NK-92 (cell line): ENCODE measurements around the gene CDKN2D.
"Not testable (repeated sequence)": the region's sequence is repeated elsewhere in the genome, so short reads cannot be mapped to it uniquely, and the experiment has no call there.

Experiments used
- DNase-seq: peaks from one replicate; lab custom pipeline; 2025; ENCODE audit not compliant: unreplicated experiment; lab: John Stamatoyannopoulos, UW

Gene CDKN2D

DNA sequence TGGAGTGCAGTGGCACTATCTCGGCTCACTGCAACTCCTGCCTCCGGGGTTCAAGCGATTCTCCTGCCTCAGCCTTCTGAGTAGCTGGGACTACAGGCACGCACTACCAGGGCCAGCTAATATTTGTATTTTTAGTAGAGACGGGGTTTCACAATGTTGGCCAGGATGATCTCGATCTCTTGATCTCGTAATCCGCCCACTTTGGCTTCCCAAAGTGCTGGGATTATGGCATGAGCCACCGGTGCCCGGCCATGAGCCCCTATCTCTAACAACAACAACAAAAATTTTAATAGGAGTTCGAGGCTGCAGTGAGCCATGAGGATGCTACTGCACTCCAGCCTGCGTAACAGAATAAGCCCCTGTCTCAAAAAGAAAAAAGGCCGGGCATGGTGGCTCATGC is 13.3 kb upstream of the CDKN2D start:
- no peak for DNase-seq

- DNase-seq, result no peak
These were observed 12.3 kb upstream of the CDKN2D start for GRCh38 chr19:10580979-10581631.

DNA sequence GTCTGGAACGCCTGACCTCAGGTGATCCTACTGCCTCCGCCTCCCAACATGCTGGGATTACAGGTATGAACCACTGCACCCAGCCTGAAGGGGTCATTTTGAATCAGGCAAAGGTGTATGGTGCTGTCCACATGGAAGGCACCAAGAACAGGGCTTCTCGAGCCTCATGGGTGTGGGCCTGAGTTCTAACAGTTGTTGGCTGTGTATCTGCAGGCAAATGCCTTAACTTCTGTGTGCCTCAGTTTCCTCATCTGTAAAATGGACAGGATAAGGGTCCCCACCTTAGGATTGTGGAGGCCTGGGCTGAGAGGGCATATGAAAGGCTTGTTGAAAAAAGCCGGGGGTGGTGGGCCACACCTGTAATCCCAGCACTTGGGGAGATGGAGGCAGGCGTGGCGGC is 9.2 kb upstream of the CDKN2D start:
- no peak for DNase-seq

DNA sequence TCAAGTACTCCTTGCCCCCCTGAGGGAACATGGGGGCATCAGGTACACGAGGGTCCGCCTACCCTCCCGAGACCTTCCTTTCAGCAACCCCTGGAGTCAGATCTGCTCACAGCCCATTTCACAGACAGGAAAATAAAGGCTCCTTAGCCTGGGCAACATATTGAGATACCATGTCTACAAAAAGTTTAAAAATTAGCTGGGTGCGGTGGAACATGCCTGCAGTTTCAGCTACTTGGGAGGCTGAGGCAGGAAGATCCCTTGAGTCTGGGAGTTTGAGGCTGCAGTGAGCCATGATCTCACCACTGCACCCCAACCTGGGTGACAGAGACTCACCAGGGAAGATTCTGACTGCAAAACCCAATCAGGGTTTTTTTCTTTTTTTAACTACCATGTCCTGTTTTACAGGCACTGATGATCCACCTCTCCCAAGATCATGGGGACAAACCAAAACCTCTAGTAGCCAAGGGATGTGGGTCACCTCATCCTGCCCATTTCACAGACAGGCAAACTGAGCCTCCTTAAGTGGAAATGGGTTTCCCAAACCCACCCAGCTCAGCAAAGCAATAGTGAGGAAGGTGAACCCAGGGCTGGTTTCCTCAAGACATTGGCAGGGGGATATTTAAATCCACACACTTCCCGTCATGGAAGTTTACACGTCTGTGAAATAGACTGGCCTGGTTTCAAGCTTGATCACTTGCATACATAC is 6.4 kb upstream of the CDKN2D start:
- no peak for DNase-seq

DNA sequence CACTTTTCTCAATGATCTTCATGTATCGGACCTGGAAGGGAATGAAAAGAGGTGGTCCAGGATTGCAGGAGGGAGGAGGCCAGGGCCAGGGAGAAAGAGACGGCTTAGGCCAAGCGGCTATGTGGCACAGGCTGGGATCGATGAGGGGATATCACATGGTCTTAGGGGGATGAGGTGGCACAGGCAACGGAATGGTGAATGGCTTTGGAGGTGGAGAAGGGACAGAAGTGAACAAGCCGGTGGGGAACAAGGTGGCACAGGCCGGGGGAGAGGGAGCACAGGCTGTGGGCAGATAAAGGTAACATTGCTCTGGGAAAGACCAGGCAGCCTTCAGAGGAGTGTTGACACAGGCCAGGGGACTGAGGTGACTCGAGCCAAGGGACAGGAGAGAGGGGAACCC is 5.7 kb upstream of the CDKN2D start:
- no peak for DNase-seq

DNA sequence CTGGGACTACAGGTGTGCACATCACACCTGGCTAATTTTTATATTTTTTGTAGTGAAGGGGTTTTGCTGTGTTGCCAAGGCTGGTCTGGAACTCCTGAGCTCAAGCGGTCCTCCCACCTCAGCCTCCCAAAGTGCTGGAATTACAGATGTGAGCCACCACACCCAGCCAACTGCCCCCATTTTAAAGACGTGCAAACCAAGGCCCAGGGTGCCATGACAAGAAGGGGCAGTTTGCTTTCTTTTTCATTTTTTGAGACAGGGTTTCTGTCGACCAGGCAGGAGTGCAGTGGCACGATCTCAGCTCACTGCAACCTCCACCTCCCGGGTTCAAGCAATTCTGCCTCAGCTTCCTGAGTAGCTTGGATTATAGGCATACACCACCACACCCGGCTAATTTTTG is 5.0 kb upstream of the CDKN2D start:
- not testable (repeated sequence) for DNase-seq

DNA sequence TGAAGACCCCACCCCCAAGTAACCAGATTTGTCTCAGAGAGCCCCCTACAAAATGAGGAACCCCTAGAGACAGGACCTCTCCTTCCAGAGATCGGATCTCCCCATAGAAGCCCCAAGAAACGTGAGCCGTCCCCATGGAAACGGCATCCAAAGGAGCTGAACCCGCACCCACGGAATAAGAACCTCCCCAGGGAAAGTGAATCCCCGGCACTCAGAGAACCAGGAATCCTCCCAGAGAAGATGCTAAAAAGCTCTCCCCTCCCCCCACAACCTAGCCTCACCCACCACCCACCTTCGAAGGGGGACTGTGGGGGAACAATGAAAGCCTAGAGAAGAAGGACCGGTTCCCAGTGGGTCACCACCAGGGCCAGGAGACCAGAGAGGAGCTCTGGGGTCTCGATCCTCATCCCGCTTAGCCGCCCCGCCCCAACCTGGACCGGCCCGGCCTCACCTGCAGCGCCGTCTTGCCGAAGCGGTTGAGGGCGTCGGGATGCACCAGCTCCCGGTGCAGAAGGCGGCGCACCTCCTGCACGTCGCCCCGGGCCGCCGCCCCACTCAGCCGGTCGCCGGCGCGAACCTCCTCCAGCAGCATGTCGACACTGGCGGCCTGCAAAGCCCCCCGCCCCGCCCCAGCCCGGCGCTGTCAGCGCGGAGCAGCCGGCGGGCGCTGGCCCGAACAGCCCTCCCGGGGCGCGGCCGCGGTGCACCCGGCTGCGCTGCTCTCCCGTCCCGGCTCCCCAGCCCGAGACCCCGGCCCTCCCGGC is 535 bp downstream of the CDKN2D start:
- no peak for DNase-seq

DNA sequence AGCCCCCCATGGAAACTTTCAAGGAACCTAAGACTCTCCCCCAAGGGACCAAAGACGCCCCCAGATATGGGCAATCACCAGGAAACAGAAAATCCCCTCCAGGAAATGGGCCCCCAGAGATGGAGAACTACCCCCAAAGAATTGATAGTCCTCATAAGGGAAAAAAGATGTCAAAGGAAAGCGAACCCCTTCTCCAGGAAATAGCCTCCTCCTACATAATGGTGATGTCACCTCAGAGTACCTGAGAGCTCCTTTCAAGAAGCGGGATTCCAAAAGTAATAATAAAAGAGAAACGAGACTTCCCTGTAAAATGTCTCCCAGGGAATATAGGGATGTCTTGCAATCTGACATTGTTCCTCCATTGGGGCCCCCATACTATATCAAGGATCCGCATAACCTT is 1.1 kb downstream of the CDKN2D start:
- no peak for DNase-seq

DNA sequence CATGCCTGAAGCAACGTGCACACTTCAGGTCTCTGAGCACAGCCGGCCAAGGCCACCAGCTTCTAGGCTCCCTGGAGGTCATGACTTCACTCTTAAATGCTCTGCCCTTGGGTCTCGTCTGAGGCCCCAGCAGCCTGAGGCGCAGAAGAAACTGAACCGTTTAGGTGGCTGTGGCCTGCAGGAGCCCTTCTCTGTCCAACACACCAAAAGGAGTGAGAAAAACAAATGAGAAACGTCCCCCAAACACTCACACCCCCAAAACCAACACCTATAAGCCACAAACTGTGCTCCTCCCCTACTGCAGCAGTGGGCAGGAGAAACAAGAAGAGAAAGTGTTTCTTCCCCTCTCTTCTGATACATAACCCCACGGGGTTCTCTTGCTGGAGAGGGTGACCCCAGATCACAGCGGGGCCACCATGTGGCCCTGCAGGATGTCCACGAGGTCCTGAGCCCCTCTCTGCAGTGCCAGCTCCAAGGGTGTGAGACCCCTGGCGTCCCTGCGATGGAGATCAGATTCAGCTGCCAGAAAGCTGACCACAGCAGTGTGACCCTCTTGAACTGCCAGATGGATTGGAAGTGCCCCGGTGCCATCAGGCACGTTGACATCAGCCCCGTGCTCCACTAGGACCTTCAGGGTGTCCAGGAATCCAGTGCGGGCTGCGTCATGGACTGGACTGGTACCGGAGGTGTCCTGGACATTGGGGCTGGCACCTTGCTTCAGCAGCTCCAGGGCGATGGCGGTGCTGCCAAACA is 1.9 kb downstream of the CDKN2D start:
- DNase-seq, result no peak

- DNase-seq, result no peak
These were observed 2.4 kb downstream of the CDKN2D start for GRCh38 chr19:10566408-10566657.

DNA sequence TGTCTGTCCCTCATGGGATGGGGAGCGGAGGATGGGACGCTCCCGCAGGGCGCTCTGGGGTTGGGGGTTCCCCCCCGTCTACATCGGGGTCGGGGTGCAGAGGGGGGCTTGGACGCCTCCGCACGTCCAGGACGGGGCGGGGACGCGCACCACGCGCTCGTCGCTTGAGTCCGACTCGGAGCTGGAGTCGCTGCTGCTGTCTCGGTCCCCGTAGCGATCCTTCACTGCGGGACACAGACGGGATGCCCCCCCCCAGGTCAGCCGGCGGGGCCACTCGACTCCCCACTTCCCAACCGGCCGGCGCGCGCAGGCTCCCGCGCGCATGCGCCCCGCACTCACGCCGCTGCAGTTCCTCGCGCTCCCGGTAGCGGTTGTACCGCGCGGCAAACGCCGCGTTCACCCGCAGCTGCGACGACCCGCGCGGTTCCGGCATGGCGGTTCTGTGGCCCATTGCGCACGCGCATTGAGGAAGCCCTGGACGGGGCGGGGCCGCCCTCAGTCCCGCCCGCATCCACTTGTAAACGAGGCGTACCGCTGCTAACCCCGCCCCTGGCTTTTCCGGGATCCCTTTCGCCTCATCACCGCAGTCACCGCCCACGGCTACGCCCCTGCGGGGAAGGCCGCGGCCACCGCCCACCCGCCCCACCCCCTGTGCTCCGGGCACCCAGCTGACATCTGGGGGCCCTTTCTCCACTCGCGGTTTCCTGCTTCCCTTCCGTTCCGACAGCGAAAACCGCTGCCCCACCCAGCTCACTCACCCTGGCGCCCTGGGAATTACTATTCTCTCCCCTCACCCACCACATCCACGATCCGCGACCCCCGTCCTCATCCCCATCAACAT is 3.0 kb downstream of the CDKN2D start, which contains the start of gene KRI1:
Gene KRI1 (minus strand): TSS at position 444 of the 841 bp plus-strand sequence. CDS start 11 bp downstream, at position 433.
- peak; percentile 97 for DNase-seq

GRCh38 chr19:10565028-10565566 is 3.7 kb downstream of the CDKN2D start:
- DNase-seq, result no peak

DNA sequence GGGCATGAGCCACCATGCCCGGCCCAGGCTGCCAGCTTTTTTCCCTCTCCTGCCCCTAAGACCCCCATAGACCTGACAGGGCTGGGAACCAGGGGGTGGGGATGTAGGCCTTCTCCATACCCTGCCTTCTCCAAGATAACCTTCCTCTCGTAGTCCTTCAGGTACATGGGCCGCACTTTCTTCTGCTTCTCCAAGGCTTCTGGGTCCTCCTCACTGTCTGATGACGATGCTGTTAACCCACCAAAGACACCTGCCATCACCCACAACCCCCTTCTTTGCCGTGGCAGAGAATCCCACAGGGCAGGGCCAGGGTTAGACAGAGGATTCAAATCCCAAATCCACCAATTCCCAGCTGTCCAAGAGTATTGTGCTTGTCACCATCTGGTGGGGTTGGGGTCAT is 6.2 kb downstream of the CDKN2D start:
- DNase-seq, result no peak

- no peak for DNase-seq
These were observed 8.6 kb downstream of the CDKN2D start for GRCh38 chr19:10560154-10560553.

GRCh38 chr19:10557603-10558197 is 11.1 kb downstream of the CDKN2D start:
- DNase-seq, result no peak

- no peak for DNase-seq
These were observed 13.2 kb downstream of the CDKN2D start for GRCh38 chr19:10555610-10555973.

- DNase-seq, result no peak
These were observed 13.8 kb downstream of the CDKN2D start for GRCh38 chr19:10554760-10555609.

DNA sequence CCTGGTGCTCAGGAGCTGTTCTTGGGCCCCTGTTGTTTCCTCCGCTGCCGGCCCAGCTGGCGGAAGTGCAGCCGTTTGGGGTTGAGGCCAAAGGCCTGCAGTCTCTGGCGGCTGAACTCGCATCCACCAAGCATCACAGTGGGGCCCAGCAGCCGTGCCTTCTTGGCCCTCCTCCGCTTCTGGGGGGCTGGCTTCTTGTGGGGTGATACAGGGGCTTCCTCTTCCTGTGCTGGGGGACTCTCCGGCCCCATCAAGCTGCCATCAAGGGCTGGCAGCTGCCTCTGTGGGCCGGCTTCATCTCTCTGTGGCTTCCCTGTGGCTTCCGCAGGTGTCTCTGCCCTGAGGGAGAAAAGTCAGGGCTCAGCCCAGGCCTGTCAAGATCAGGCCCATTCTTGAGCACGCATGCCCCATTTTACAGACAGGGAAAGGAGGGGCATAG is 14.8 kb downstream of the CDKN2D start:
- no peak for DNase-seq

DNA sequence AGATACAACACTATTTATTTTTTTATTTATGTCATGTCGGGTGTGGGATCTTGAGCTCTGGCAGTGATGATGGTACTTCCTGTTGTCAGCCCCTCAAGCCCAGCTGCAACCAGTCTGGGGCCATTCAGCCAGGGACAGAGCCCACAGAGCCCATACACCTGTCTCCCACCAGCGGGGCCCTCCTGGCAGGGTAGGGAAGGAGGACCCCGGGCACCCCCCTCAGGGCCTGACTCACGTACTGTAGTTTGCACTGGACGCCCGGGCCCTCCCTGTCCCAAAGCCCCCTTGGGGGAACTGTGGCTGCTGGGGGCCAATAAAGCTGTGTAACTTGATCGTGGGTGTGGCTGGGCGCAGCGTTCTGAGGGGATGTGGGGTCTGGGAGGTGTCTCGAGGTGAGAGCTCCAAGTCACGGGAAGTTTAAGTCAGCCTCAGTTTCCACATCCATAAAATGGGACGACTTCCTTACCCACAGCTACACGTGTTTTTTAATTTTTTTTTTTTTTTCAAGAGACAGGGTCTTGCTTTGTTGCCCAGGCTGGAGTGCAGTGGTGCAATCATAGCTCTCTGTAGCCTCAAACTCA is 15.6 kb downstream of the CDKN2D start:
- DNase-seq, result no peak
